Stimulated activated CD8-positive, alpha-beta memory T cell treated with anti-CD3 and anti-CD28 coated beads, Interleukin-7, amount 100 ng/mL, for 4 hours (primary cell): Measurements from ENCODE around the gene SGTB.
A peak's percentile ranks its signal among the peaks of the same experiment; 100 is the strongest.

Source experiments
- DNase-seq, 2 donors: peaks; one replicate each; pipeline ENCODE4 v3.0.0-alpha.2; 2020; ENCODE audit warnings: low read depth in 2 of 2

The SGTB gene, protein sequence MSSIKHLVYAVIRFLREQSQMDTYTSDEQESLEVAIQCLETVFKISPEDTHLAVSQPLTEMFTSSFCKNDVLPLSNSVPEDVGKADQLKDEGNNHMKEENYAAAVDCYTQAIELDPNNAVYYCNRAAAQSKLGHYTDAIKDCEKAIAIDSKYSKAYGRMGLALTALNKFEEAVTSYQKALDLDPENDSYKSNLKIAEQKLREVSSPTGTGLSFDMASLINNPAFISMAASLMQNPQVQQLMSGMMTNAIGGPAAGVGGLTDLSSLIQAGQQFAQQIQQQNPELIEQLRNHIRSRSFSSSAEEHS

DNA sequence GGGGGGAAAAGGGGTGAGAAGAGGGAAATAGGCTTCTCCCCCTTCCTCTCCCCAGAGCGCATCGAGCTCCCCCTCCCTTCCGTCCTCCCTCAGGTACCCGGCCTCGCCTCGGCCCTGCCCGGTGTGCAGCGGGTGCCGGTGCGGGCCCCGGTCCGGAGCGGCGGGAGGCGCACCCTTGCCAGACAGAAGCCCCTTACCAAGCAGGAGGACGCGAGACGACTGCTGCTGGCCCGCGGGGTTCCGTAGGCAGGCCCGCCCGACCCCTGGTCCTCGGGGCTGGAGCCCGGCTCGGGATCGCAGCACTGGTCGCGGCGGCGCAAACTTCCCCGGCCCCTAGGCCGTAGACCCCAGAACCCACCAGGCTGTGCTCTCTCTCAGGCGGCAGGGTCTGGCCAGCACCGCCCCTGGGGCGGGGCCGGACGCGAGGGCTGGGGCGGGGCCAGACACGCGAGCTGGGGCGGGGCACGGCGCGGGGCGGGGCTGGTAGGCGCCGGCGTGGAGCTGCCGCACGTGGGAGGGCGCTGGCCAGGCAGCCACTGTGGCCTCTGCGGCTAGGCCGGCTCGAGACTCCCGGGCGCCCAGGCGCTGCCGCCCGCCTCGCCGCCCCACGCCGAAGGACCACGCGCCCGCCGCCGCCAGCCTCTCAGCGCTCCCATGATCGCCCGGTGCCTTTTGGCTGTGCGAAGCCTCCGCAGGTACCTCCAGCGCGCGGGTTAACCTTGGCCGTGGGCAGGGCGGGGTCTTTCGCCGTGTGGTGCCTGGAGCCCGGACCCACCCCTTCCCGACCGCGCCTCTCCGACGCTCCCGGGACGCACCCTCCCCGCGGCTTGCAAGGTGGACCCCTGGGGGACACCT lies at the start of gene SGTB, which contains the start of gene NLN:
TSS of gene SGTB (minus strand) at position 390 of the 855 bp plus-strand sequence. CDS start 1,302 bp downstream, outside the sequence.
TSS of gene NLN (plus strand) at position 486 of the 855 bp plus-strand sequence. CDS start at position 655, 169 bp downstream.
- peak; percentile 60 to 80 for DNase-seq

DNA sequence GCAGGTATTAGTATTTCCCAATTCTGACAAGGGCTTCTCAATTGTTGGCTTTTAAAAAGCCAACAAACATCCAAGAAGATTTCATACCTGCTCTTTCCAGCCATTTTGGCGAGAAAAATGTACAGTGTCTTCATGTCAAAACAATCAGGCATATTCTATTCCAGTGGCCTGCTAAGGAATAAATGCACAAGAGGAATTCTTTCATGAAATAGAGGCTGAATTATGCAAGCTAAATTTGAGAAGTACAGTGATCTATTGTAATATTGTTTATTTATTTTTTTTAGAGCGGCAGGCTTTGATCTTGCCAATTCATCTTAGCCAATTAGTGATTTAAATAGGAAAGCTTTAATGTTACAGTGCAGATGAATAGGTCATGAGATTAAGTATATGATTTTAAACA lies 49.4 kb upstream of the SGTB start:
- DNase-seq: no peak

DNA sequence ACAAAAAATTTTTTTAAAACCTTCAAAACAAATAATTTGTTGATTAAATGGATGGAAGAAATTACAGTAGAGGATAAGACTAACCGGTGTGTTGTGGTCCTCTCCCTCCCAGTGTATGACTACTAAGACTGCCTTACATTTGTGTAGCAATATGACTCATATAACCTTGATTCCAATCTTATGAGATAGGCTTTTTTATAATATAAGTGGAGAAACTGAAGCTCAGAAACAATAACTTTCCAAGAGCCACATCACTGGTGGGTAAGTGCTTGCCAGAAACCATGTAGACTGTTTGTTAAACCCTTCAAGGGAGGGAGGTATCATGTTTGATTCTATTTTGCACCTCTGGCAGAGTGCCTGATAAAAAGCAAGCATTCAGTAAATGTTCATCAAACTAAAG lies 47.6 kb upstream of the SGTB start:
- DNase-seq: no peak

DNA sequence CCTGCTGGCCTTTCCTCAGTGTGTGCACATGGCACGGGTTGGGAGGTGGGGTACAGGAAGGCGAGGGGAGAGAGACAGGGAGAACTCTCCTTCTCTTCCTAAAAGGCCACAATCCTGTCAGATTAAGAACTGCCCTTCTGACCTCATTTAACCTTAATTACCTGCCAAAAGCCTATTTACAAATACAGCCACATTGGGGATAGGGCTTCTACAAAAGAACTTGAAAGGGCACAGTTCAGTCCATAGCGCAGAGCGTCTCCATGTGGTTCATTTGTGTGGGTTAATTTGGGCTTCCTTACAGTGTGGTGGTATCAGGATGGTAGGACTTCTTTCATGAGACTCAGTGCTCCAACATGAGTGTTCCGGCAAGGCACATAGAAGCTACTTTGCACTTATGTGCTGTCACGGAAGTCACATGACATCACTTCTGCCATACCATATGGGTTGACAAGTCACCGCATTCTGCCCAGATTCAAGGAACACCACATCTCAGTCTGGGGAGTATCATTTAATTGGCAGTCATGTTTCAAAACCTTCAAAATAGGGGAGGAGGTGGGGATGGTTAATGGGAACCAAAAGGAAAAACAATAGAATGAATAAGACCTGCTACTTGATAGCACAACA lies 46.9 kb upstream of the SGTB start:
- no peak for DNase-seq

DNA sequence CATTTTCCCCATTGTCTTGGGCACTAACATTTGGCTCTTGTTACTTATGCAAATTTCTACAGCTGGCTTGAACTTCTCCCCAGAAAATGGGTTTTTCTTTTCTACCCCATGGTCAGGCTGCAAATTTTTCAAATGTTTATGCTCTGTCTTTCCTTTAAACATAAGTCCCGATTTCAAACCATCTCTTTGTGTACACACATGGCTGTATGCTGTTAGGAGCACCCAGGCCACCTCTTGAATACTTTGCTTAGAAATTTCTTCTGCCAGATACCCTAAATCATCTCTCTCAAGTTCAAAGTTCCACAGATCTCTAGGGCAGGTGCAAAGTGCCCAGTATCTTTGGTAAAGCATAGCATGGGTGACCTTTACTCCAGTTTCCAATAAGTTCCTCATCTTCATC lies 45.7 kb upstream of the SGTB start:
- no peak for DNase-seq

DNA sequence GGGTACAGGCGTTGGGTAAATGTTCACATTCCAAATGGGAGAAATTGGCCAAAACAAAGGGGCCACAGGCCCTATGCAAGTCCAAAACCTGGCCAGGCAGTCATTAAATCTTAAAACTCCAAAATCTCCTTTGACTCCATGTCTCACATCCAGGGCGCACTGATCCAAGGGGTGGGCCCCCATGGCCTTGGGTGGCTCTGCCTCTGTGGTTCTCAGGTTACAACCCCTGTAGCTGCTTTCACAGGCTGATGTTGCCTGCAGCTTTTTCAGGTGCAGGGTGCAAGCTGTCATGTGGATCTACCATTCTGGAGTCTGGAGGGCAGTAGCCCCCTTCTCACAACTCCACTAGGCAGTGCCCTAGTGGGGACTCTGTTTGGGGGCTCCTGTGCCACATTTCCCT lies 44.9 kb upstream of the SGTB start:
- DNase-seq: no peak

DNA sequence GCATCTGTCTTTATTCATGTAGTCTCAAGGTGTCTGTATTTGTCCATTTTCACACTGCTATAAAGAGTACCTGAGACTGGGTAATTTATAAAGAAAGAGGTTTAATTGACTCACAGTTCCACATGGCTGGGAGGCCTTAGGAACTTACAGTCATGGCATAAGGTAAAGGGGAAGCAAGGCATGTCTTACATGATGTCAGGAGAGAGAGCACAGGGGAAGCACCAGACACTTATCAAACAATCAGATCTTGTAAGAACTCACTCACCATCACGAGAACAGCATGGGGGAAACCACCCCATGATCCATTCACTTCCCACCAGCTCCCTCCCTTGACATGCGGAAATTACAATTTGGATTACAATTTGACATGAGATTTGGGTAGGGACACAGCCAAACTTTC lies 44.3 kb upstream of the SGTB start:
- DNase-seq: no peak

DNA sequence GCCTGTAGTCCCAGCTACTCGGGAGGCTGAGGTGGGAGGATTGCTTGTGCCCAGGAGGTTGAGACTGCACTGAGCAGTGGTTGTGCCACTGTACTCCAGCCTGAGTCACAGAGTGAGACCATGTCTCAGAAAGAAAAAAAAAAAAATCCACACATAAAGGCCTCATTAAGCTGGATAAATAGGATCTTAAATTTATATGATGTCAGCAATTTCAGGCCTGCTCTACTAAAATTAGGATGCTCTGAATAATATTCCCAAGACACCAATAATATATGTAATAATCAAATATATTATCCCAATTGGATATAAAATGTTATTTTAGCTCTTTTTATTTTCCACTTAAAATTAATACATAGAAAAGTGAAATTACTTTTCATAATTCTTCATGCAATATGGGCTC lies 43.7 kb upstream of the SGTB start:
- DNase-seq: no peak

DNA sequence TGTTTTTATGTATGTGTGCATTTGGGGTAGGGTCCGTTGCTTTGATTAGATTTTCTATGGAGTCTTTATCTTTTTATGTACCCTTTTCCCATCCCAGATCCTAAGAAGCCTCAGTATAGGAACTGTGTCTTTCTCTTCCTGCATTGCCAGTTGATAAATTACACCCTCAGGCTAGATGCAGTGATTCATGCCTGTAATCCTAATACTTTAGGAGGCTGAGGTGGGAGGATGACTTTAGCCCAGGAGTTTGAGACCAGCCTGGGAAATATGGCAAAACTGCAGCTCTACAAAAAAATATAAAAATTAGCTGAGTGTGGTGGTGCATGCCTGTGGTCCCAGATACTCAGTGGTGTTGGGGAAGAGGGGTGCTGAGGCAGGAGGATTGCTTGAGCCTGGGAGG lies 40.3 kb upstream of the SGTB start:
- no peak for DNase-seq

DNA sequence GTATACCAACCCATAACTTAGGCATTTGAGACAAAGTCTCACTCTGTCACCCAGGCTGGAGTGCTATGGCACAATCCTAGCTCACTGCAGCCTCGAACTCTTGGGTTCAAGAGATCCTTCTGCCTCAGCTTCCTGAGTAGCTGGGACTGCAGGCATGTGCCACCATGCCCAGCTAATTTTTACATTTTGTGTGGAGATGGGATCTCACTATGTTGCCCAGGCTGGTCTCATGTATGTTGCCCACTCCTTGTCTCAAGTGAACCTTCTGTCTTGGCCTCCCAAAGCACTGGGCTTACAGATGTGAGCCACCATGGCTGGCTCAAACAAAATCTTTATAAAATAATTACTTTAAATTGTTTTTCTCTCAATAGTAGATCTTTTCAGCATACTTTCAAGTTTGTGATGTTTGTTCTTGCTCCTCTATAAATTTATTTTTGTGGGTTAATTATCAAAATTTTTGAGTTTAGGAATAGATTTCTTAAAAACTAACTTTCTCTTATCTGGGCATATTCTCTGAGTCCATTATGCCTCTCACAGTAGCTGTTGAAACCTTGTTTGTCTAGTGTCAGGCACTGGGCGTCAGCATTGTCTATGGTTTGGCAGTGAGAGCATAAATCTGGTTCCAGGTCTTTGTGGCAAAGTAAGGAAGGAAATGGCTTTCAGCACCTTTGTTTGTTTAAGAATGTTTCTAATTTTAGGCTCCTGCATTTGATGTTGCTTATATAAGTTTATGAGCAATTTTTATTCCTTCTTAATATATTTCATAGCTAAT lies 38.8 kb upstream of the SGTB start:
- DNase-seq: peak; percentile 11 to 26

DNA sequence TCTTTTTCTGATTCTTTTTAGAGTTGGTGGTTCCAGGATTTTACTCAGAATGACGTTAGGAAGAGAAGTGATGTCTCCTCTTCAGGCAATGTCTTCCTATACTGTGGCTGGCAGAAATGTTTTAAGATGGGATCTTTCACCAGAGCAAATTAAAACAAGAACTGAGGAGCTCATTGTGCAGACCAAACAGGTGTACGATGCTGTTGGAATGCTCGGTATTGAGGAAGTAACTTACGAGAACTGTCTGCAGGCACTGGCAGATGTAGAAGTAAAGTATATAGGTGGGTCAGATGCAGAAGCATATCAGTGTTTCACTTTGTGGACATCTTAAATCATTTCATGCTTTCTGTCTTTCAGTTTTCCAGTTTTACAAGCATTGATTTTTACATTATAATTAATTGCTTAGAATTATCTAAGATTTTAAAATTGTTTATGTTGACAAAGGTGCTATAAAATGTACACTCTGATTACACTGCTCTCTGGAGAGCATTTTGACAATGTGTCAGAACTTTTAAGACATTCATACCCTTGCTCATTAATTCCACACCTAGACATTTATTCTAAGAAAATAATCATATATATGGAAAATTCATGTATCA lies 36.7 kb upstream of the SGTB start:
- no peak for DNase-seq

DNA sequence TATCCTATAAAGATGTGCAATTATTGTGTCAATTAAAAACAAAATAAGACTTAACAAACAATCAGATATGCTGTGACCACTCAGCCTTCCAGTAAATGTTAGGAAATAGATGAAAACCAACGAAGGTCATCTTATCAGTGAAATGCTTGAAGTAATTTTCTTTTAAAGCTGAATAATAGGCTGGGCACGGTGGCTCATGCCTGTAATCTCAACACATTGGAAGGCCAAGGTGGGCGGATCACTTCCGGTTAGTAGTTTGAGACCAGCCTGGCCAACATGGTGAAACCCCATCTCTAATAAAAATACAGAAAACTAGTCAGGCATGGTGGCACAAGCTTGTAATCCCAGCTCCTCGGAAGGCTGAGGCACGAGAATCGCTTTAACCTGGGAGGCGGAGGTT lies 31.3 kb upstream of the SGTB start:
- no peak for DNase-seq

DNA sequence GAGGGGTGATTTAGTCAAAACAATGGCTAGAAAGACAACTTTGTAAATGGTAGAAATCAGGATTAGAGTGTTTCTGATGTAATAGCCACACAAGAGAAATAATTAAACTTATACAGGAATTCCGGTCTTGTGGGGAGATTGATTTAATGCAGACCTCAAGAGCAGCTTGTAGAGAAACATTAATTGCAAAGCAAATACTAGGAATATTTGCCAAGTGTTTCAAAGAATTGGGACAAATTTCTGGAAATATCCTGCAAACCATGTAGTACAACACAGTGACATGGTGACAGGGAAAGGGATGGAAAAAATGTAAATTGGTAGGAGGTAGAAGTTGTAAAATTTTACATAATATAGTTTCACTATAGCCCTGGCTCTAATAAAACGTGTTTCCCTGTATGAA lies 29.0 kb upstream of the SGTB start:
- no peak for DNase-seq

DNA sequence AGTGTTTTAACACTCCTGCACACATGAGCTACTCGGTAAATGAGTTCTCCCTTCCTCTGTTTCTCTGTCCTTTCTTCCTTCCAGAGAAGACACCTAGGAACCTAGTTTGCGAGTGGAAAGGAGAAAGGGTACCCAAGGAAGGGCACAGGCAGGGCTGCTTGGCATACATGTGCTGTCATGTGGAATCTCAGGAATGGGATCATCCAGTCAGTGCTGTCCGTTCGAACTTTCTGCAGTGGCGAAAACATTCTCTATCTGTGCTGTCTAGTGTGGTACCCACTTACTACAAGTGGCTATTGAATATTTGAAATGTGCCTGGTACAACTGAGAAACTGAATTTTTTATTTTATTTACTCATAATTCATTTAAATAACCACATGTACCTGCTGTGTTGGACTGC lies 28.0 kb upstream of the SGTB start:
- no peak for DNase-seq

DNA sequence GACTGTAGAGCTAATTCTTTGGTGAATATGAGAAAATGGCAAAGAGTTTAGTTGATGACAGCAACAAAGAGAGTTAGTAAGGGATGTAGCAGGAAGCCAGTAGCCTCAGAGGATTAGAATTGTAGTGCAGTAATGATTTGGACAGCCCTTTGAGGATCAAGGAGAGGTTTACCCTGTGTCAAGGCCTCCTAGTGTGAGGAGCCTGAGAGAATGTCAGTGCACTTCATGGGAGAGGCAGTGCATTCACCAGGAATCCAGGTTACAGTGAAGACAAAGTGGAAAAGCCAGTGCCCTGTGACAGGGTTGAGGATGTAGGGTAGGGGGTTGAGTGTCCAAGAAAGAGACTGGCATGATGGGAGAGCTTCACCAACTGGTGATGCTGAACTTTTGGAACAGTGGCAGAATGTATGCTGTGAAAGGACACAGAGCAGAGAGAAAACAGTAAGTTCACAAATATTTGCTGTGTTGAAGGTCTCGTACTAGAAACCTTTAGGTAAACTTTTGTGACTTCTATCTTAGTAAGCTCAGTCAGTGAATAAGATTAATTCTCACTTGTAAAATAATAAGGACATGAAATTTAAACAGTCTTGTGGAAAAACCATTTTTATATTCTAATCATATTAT lies 27.4 kb upstream of the SGTB start:
- DNase-seq: no peak

DNA sequence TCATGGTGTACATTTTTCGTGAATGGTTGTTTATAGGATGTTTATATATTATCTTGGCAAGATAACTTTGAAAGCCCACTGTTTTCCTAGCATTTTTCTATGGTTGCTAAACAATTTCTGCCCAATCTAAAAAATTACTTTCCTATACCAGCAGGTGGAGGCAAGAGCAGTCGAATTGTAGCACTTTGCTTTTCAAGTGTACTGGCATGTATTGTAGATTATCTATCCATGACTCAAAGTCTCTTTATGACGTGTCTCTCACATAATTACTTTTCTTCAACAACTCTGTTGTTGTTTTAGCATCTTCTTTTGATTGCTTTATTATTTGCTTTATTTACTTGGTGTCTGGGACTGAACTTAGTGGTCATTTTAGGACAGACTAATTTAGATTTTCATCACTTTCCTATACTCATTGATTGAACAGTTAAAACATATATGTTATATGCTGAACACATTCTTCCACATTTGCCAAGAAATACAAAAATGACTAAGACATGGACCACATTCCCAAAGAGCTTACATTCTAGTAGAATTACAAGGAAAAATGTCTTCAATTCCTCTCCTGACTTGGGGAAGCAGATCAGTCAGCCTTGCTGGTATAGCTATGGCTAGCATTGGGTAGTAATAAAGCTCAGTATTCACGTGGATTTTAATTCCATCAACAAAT lies 20.8 kb upstream of the SGTB start:
- DNase-seq: no peak

DNA sequence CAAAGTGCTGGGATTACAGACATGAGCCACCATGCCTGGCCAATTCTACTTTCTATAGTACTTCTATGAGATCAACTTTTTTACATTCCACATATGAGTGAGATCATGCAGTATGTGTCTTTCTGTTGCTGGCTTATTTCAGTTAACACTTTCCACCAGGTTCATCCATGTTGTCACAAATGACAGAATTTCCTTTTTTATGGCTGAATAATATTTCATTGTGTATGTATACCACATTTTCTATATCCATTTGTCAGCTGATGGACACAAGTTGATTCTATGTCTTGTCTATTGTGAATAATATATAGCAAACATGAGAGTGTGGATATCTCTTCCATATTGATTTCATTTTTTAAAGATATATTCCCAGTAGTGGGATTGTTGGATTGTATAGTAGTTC lies 17.3 kb upstream of the SGTB start:
- no peak for DNase-seq

DNA sequence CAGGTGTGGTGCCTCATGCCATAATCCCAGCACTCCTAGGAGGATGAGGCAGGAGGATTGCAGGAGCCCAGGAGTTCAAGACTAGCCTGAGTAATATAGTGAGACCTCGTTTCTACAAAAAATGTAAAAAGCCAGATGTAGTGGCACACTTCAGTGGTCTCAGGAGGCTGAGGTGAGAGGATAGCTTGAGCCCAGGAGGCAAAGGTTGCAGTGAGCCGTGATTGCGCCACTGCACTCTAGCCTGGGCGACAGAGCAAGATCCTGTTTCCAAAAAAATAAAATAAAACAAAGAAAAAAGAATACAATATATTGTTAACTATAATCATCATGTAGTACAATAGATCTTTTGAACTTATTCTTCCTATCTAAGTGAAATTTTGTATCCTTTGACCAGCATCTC lies 16.4 kb upstream of the SGTB start:
- DNase-seq: no peak

DNA sequence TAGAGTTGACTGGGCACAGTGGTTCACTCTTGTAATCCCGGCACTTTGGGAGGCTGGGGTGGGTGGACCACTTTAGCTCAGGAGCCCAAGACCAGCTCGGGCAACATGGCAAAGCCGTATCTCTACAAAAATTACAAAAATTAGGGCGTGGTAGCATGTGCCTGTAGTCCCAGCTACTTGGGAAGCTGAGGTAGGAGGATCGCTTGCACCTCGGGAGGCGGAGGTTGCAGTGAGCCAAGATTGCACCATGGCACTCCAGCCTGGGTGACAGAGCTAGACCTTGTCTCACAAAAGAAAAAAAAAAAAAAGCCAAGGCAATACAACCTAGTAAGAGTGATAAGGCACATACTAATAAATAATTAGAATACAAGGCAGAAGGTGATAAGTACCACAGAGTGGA lies 15.9 kb upstream of the SGTB start:
- no peak for DNase-seq

DNA sequence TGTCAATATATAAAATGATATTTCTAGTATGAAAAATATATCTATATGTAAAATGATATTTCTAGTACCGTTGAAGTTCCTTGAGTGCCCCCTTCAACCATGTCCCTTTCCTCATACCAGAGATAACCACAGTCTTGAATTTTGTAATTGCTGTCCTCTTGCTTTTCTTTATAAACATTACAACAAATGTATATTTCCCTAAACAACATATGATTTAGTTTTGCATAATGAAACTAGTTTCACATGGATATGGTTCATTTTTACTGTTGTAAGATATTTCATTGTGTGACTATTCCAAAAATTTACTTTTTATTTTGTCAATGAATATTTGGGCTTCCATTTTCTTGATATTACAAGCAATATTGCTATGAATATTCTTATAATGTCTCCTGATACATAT lies 14.1 kb upstream of the SGTB start:
- DNase-seq: no peak

DNA sequence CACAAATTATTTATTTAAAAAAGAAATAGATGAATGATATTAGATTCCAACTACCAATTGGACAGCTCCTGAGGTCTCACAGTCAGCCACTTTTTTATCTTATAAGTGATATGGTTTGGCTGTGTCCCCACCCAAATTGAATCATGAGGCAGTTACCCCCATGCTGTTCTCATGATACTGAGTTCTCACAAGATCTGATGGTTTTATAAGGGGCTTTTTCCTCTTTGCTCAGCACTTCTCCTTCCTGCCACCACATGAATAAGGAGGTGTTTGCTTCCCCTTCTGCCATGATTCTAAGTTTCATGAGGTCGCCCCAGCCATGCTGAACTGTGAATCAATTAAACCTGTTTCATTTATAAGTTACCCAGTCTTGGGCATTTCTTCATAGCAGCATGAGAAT lies 13.0 kb upstream of the SGTB start:
- DNase-seq: no peak
